PC-9 (cell line): ENCODE measurements around the gene PLPP3.

Experiments
- CTCF ChIP-seq: fragments of 200-600 bp; sonication (generic); conservative IDR thresholded peaks from 2 replicates; pipeline ENCODE4 v1.6.1; 2017; ENCODE audit warnings: mixed run types, antibody characterized with exemption, mild to moderate bottlenecking, moderate library complexity
- EZH2 ChIP-seq: fragments of 200-600 bp; sonication (generic); IDR thresholded peaks from 2 replicates; pipeline ENCODE4 v1.8.0; 2017; ENCODE audit warnings: antibody characterized with exemption, low read depth

GRCh38 chr1:56548571-56548970 is 30.8 kb downstream of the PLPP3 start:
- TF ChIP-seq CTCF (no peak), EZH2 (no peak)
